Neural crest cell (in vitro differentiated cells): Measurements from ENCODE around the gene PHKG2. TPM values are rescaled to one million over a fixed set of nuclear protein-coding genes. Genes with fewer than 3 reads are reported as not detected.

Experiments
- DNase-seq: peaks from one replicate; pipeline ENCODE4 v3.0.0; 2021; ENCODE audit warnings: low read depth, mixed read lengths, low spot score
- H3K27ac Mint-ChIP-seq: one replicate; pipeline ENCODE4 v1.8.0; 2021; ENCODE audit warnings: mild to moderate bottlenecking, mixed read lengths; ENCODE audit not compliant: unreplicated experiment
- H3K27me3 Mint-ChIP-seq: 2 replicates; pipeline ENCODE4 v1.8.0; 2021; ENCODE audit warnings: low read depth, mild to moderate bottlenecking, mixed read lengths
- H3K36me3 Mint-ChIP-seq: 2 replicates; pipeline ENCODE4 v1.8.0; 2021; ENCODE audit warnings: low read depth, mild to moderate bottlenecking, mixed read lengths
- H3K4me1 Mint-ChIP-seq: 2 replicates; pipeline ENCODE4 v1.8.0; 2021; ENCODE audit warnings: mixed read lengths
- H3K4me3 Mint-ChIP-seq: one replicate; pipeline ENCODE4 v1.8.0; 2021; ENCODE audit warnings: mild to moderate bottlenecking, mixed read lengths
- H3K9me3 Mint-ChIP-seq: 2 replicates; pipeline ENCODE4 v1.8.0; 2021; ENCODE audit warnings: mixed read lengths
- CTCF ChIP-seq: fragments of 200-600 bp; sonication (generic); conservative IDR thresholded peaks from 2 replicates; pipeline ENCODE4 v1.5.0; 2021; ENCODE audit warnings: antibody characterized with exemption, mild to moderate bottlenecking
- total RNA-seq: library from RNA; stranded (reverse); gene quantifications from 2 replicates; pipeline ENCODE4 v1.2.1, GENCODE V29; 2021

PHKG2 gene
- total RNA-seq, 1 donor from 2014 or later = 39.2 TPM

GRCh38 chr16:30715750-30716445 is 32.3 kb upstream of the PHKG2 start:
- DNase-seq = no peak
- Mint-ChIP-seq H3K27ac (no peak overlapping the region), H3K36me3 (peaks cover 41% of the 10 kb centered on the region), H3K9me3 (no peaks in the 10 kb centered on the region), H3K4me1 (no peaks in the 10 kb centered on the region), H3K4me3 (no peak overlapping the region), H3K27me3 (no peaks in the 10 kb centered on the region)
- no peak for TF ChIP-seq CTCF

GRCh38 chr16:30720086-30720485 is 28.1 kb upstream of the PHKG2 start:
- Mint-ChIP-seq H3K27ac (no peak overlapping the region), H3K27me3 (no peaks in the 10 kb centered on the region)

GRCh38 chr16:30720694-30721093 is 27.5 kb upstream of the PHKG2 start:
- Mint-ChIP-seq H3K27me3 (no peaks in the 10 kb centered on the region), H3K9me3 (no peaks in the 10 kb centered on the region), H3K4me1 (no peaks in the 10 kb centered on the region), H3K36me3 (peaks cover 41% of the 10 kb centered on the region), H3K4me3 (no peak overlapping the region), H3K27ac (no peak overlapping the region)
- DNase-seq = no peak
- TF ChIP-seq CTCF = no peak

More at GRCh38 chr16:30720086-30720485, 28.1 kb upstream of the PHKG2 start:
- DNase-seq = no peak
- Mint-ChIP-seq H3K4me3 (no peak overlapping the region), H3K36me3 (peaks cover 43% of the 10 kb centered on the region), H3K4me1 (no peaks in the 10 kb centered on the region), H3K9me3 (no peaks in the 10 kb centered on the region)
- TF ChIP-seq CTCF = no peak

GRCh38 chr16:30721167-30721566 is 27.1 kb upstream of the PHKG2 start:
- no peak for DNase-seq
- no peak for TF ChIP-seq CTCF
- Mint-ChIP-seq H3K36me3 (peaks cover 36% of the 10 kb centered on the region), H3K4me1 (no peaks in the 10 kb centered on the region), H3K4me3 (no peak overlapping the region), H3K27ac (no peak overlapping the region), H3K27me3 (no peaks in the 10 kb centered on the region), H3K9me3 (no peaks in the 10 kb centered on the region)

GRCh38 chr16:30721606-30722005 is 26.6 kb upstream of the PHKG2 start:
- peaks cover 32% of the 10 kb centered on the region for H3K36me3 Mint-ChIP-seq
- no peaks in the 10 kb centered on the region for H3K9me3 Mint-ChIP-seq

More at GRCh38 chr16:30721606-30722005, 26.6 kb upstream of the PHKG2 start:
- Mint-ChIP-seq H3K27ac (no peak overlapping the region), H3K4me3 (no peak overlapping the region), H3K27me3 (no peaks in the 10 kb centered on the region), H3K4me1 (no peaks in the 10 kb centered on the region)
- no peak for TF ChIP-seq CTCF
- no peak for DNase-seq
